ENCODE data around the gene JAK1. TPM values are rescaled to one million over a fixed set of nuclear protein-coding genes. Genes with fewer than 3 reads are reported as not detected.

The JAK1 gene
- total and polyA plus RNA-seq, 11 donors: 20.5 to 189 (median 94.8) TPM

DNA sequence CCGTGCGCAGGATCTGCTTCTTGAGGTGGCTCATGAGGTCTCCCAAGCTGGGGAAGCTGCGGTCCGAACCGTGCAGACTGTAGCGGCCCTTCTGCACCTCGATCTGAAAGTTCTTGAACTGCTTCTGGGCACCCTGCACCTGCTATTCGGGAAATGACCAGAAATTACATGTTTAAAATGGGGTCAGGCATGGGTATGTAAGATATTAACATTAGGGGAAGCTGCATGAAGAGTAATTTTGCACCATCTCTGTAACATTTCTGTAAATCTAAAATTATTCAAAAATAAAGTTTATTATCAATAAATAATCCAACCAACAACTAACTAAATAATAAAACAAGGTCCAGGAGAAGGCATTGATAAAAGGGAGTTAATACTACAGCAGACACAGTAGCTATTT is 110.8 kb downstream of the JAK1 start:
- no peak for ATAC-seq
- H3K36me3 ChIP-seq: peaks cover 0 to 95% (median 81%) of the 10 kb centered on the region in 9 donors

DNA sequence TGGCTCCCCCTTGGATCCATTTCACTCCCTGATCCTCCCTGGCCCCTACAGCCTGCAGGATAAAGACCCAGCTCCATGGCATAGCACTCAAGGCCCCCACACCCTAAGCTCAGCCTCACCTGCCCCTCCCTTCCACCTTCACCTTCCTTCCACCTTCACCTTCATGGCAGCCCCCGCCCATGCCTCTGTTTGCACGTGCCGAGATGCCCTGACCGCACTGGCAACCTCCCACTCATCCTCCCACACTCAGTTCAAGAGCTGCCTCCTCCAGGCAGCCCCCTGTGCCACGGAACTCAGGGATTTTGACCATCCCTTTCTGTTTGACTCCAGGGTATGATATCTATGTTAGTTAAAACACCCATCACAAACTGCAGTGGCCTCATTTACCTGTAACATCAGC is 111.7 kb downstream of the JAK1 start:
- WGBS, 4 donors: 91 to 97% (median 92%) methylated on average over 5 of the region's 5 CpGs
- intact Hi-C loops (cut with DNase I): loop anchor here in 3 of 10 donors (10.0 kb wide), 3 partner anchors 220 to 360 kb away; no protein-coding TSS in a partner anchor
- no peak for DNase-seq

More for the DNA sequence above, 110.8 kb downstream of the JAK1 start:
- Histone ChIP-seq H3K27me3 (no peaks in the 10 kb centered on the region), H3K27ac (no peak overlapping the region), H3K9me3 (no peaks in the 10 kb centered on the region), H3K4me3 (no peak overlapping the region), H3K4me1 (peaks cover 0 to 9% (median 0%) of the 10 kb centered on the region in 12 donors)
- TF ChIP-seq, protein P1, sequence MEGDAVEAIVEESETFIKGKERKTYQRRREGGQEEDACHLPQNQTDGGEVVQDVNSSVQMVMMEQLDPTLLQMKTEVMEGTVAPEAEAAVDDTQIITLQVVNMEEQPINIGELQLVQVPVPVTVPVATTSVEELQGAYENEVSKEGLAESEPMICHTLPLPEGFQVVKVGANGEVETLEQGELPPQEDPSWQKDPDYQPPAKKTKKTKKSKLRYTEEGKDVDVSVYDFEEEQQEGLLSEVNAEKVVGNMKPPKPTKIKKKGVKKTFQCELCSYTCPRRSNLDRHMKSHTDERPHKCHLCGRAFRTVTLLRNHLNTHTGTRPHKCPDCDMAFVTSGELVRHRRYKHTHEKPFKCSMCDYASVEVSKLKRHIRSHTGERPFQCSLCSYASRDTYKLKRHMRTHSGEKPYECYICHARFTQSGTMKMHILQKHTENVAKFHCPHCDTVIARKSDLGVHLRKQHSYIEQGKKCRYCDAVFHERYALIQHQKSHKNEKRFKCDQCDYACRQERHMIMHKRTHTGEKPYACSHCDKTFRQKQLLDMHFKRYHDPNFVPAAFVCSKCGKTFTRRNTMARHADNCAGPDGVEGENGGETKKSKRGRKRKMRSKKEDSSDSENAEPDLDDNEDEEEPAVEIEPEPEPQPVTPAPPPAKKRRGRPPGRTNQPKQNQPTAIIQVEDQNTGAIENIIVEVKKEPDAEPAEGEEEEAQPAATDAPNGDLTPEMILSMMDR (IDR thresholded peaks at IDR 0.05): no peak
- no peak for TF ChIP-seq POLR2A (IDR thresholded peaks at IDR 0.05)
- no peak for DNase-seq
- WGBS, 4 donors: 91 to 97% (median 93%) methylated on average over 8 of the region's 8 CpGs
- intact Hi-C loops (cut with DNase I): loop anchor here in 3 of 10 donors (10.0 kb wide), 3 partner anchors 219 to 359 kb away; no protein-coding TSS in a partner anchor

DNA sequence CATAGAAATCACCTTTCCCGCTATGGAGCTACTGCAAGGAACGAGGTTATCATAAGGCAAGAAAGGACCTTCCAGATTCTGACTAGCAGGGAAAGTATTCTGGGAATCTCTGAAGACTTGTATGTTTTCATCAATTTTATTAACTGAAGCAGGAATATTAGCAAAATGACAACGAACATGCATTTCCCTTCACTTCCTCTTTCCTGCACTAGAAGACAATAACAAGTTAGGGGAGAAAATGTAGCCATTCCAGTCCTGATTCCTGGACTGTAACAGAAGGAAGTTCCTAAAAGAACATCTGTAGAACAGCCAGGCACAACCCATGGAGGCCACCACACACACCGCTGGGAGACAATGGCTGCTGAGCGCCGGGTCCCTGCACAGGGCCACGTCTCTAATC is 114.7 kb downstream of the JAK1 start:
- WGBS, 4 donors: 62 to 75% (median 65%) methylated on average over 7 of the region's 7 CpGs
- intact Hi-C loops (cut with DNase I): loop anchor here in 3 of 10 donors (10.0 kb wide), 3 partner anchors 223 to 363 kb away; no protein-coding TSS in a partner anchor
- Histone ChIP-seq H3K36me3 (peaks cover 0 to 95% (median 83%) of the 10 kb centered on the region in 9 donors), H3K27ac (no peak overlapping the region), H3K4me3 (no peak overlapping the region), H3K27me3 (no peaks in the 10 kb centered on the region), H3K4me1 (peaks cover 0 to 9% (median 0%) of the 10 kb centered on the region in 12 donors), H3K9me3 (no peaks in the 10 kb centered on the region)
- TF ChIP-seq POLR2A (IDR thresholded peaks at IDR 0.05): no peak
- TF ChIP-seq, protein P1 (IDR thresholded peaks at IDR 0.05): no peak
- DNase-seq (no peak), ATAC-seq (peak in 1 of 4 donors; percentile 18)

More for the DNA sequence above, 111.7 kb downstream of the JAK1 start:
- Histone ChIP-seq H3K27me3 (no peaks in the 10 kb centered on the region), H3K4me1 (peaks cover 0 to 9% (median 0%) of the 10 kb centered on the region in 12 donors), H3K9me3 (no peaks in the 10 kb centered on the region), H3K36me3 (peaks cover 0 to 95% (median 85%) of the 10 kb centered on the region in 9 donors), H3K27ac (no peak overlapping the region), H3K4me3 (no peak overlapping the region)
- ATAC-seq: no peak
- no peak for TF ChIP-seq POLR2A (IDR thresholded peaks at IDR 0.05)
- TF ChIP-seq, protein P1 (IDR thresholded peaks at IDR 0.05): no peak

DNA sequence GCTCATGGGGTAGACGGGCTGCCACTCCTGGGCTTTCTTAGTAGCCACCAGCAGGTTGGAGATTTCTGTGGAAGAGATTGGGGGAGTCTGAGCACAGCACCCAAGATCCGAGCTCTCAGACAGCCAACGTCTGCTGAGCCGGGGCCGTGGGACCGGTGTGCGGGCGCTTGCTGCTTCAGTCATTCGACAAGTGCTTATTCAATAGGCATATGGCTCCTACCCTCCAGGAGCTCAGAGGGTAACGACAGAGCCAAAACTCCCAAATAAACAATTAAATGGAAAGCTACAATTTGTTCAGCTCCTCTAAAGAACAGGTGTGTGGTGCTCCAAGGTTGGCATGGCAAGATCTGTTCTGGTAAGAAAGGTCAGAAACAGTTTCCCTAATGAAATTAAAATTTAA is 115.5 kb downstream of the JAK1 start:
- intact Hi-C loops (cut with DNase I): loop anchor here in 3 of 10 donors (10.0 kb wide), 3 partner anchors 224 to 364 kb away; no protein-coding TSS in a partner anchor
- peaks cover 0 to 9% (median 0%) of the 10 kb centered on the region in 12 donors for H3K4me1 ChIP-seq
- TF ChIP-seq, protein P1 (IDR thresholded peaks at IDR 0.05): no peak
- no peak for TF ChIP-seq POLR2A (IDR thresholded peaks at IDR 0.05)
- peaks cover 0 to 95% (median 83%) of the 10 kb centered on the region in 9 donors for H3K36me3 ChIP-seq
- no peaks in the 10 kb centered on the region for H3K27me3 ChIP-seq
- no peaks in the 10 kb centered on the region for H3K9me3 ChIP-seq
- ATAC-seq (no peak), DNase-seq (no peak)
- 88 to 96% (median 94%) methylated on average over 10 of the region's 10 CpGs for WGBS, 4 donors
- no peak overlapping the region for H3K27ac ChIP-seq
- H3K4me3 ChIP-seq: no peak overlapping the region
